GM21390 (cell line): Measurements from ENCODE around the gene SHROOM3.
"Not testable (repeated sequence)": the region's sequence is repeated elsewhere in the genome, so short reads cannot be mapped to it uniquely, and the experiment has no call there.

Source experiments
- ATAC-seq: cut with Tn5 transposase; IDR thresholded peaks from one replicate; pipeline ENCODE4 v1.9.1; 2021; ENCODE audit not compliant: unreplicated experiment

Gene SHROOM3

GRCh38 chr4:76443376-76443775 lies 8.3 kb downstream of the SHROOM3 start:
- no peak for ATAC-seq

GRCh38 chr4:76445911-76446310 lies 10.9 kb downstream of the SHROOM3 start:
- no peak for ATAC-seq

GRCh38 chr4:76447393-76447851 lies 12.4 kb downstream of the SHROOM3 start:
- ATAC-seq = no peak

GRCh38 chr4:76448211-76448610 lies 13.2 kb downstream of the SHROOM3 start:
- ATAC-seq = no peak

- no peak for ATAC-seq
Measured at GRCh38 chr4:76449362-76449767, 14.3 kb downstream of the SHROOM3 start.

GRCh38 chr4:76449833-76450232 lies 14.8 kb downstream of the SHROOM3 start:
- ATAC-seq = no peak

GRCh38 chr4:76453232-76453631 lies 18.2 kb downstream of the SHROOM3 start:
- no peak for ATAC-seq

GRCh38 chr4:76454073-76454472 lies 19.0 kb downstream of the SHROOM3 start:
- ATAC-seq = not testable (repeated sequence)

- ATAC-seq = no peak
Measured at GRCh38 chr4:76457885-76458284, 22.9 kb downstream of the SHROOM3 start.

- ATAC-seq = no peak
Measured at GRCh38 chr4:76458297-76458696, 23.3 kb downstream of the SHROOM3 start.

GRCh38 chr4:76458825-76459224 lies 23.8 kb downstream of the SHROOM3 start:
- no peak for ATAC-seq

- no peak for ATAC-seq
Measured at GRCh38 chr4:76459291-76459723, 24.3 kb downstream of the SHROOM3 start.

GRCh38 chr4:76463568-76463967 lies 28.5 kb downstream of the SHROOM3 start:
- ATAC-seq = no peak

- no peak for ATAC-seq
Measured at GRCh38 chr4:76470064-76470463, 35.0 kb downstream of the SHROOM3 start.

GRCh38 chr4:76470532-76470931 lies 35.5 kb downstream of the SHROOM3 start:
- no peak for ATAC-seq

- ATAC-seq = no peak
Measured at GRCh38 chr4:76476571-76476970, 41.5 kb downstream of the SHROOM3 start.

- no peak for ATAC-seq
Measured at GRCh38 chr4:76484654-76485053, 49.6 kb downstream of the SHROOM3 start.

- no peak for ATAC-seq
Measured at GRCh38 chr4:76485450-76485849, 50.4 kb downstream of the SHROOM3 start.

- no peak for ATAC-seq
Measured at GRCh38 chr4:76486588-76487276, 51.7 kb downstream of the SHROOM3 start.

GRCh38 chr4:76487621-76488020 lies 52.6 kb downstream of the SHROOM3 start:
- ATAC-seq = no peak

- ATAC-seq = no peak
Measured at GRCh38 chr4:76488455-76488854, 53.4 kb downstream of the SHROOM3 start.

- no peak for ATAC-seq
Measured at GRCh38 chr4:76488888-76489685, 54.1 kb downstream of the SHROOM3 start.
